Activated CD4-positive, alpha-beta T cell treated with anti-CD3 and anti-CD28 coated beads, Interleukin-2, amount 10 ng/mL, durations not matched to agents 7 days and 5 days (primary cell): ENCODE data around the gene ABHD2. TPM values are rescaled to one million over a fixed set of nuclear protein-coding genes. Genes with fewer than 3 reads are reported as not detected.

Source experiments
- CTCF ChIA-PET: fragments of 350-600 bp; sonication (Branson Sonifier 250); formaldehyde crosslinking; loops from one replicate; lab custom pipeline; 2021; ENCODE audit warnings: antibody characterized with exemption; lab: Charles Lee
- POLR2A ChIA-PET: fragments of 350-600 bp; sonication (Branson Sonifier 250); formaldehyde crosslinking; loops from one replicate; lab custom pipeline; 2021; ENCODE audit warnings: antibody characterized with exemption; lab: Charles Lee
- DNase-seq: peaks from one replicate; pipeline ENCODE4 v3.0.0-alpha.2; 2020
- H3K27ac Mint-ChIP-seq: one replicate; pipeline ENCODE4 v1.8.0; 2021; ENCODE audit warnings: mild to moderate bottlenecking, moderate library complexity, mixed read lengths
- H3K27me3 Mint-ChIP-seq: one replicate; pipeline ENCODE4 v1.8.0; 2021; ENCODE audit warnings: mixed read lengths
- H3K36me3 Mint-ChIP-seq: one replicate; pipeline ENCODE4 v1.8.0; 2021; ENCODE audit warnings: low read depth, mixed read lengths
- H3K4me1 Mint-ChIP-seq: one replicate; pipeline ENCODE4 v1.8.0; 2021; ENCODE audit warnings: mixed read lengths
- H3K4me3 Mint-ChIP-seq: one replicate; pipeline ENCODE4 v1.8.0; 2021; ENCODE audit warnings: mild to moderate bottlenecking, moderate library complexity, mixed read lengths
- H3K9me3 Mint-ChIP-seq: one replicate; pipeline ENCODE4 v1.8.0; 2021; ENCODE audit warnings: mixed read lengths
- total RNA-seq, 2 experiments: library from RNA; stranded (reverse); gene quantifications; one replicate each; pipeline ENCODE4 v1.2.3, GENCODE V29; 2021

Gene ABHD2
- total RNA-seq, 2 experiments from 2014 or later = 79.7 to 89.0 TPM

DNA sequence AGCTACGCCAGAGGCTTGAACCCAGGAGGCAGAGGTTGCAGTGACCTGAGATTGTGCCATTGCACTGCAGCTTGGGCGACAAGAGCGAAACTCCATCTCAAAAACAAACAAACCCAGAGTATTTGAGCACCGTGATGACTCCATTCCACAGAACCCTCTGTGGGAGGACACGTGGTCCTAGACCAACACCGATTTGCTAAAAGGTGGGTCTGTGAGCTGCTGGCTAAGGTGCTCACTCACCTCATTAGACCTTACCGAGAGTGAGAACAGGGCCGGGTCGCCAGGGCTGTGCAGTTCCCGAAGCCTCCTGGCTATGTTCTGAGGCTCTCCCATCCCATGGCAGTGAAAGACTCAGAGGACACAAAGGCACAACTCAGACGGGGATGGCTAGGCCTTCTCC is 17.9 kb downstream of the ABHD2 start:
- no peak overlapping the region for H3K4me3 Mint-ChIP-seq
- H3K9me3 Mint-ChIP-seq = no peaks in the 10 kb centered on the region
- H3K27me3 Mint-ChIP-seq = no peaks in the 10 kb centered on the region
- no peak overlapping the region for H3K27ac Mint-ChIP-seq
- CTCF ChIA-PET = interaction anchor here (0.6 to 1.4 kb wide), 2 partner anchors 9 to 19 kb away, joined by 3 to 4 read pairs; no protein-coding TSS in a partner anchor
- H3K4me1 Mint-ChIP-seq = peaks cover 12% of the 10 kb centered on the region
- H3K36me3 Mint-ChIP-seq = peaks cover 23% of the 10 kb centered on the region
- POLR2A ChIA-PET = no interaction called here
- DNase-seq = no peak

DNA sequence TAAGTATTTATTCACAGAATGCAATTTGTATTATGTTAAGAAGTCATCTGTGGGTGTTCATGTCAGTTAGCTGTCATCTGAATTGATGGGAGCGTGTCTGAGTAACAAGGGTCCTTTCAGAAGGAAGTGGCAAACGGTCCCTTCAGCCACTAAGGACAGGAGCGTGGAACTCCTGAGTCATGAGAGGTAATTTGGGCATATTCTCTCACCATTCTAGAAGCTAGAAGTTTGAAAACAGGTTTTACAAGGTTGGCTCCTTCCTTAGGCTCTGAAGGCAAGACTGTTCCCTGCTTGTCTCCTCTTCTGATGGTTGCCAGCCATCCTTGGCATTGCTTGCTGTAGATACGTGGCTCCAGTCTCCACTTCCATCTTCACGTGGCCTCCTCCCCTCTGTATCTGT is 19.7 kb downstream of the ABHD2 start:
- H3K9me3 Mint-ChIP-seq = no peaks in the 10 kb centered on the region
- H3K36me3 Mint-ChIP-seq = peaks cover 15% of the 10 kb centered on the region
- no peak overlapping the region for H3K27ac Mint-ChIP-seq
- DNase-seq = no peak
- H3K27me3 Mint-ChIP-seq = no peaks in the 10 kb centered on the region
- CTCF ChIA-PET = interaction anchor here (1.3 to 1.6 kb wide), 2 partner anchors 9 to 11 kb away, joined by 3 read pairs; no protein-coding TSS in a partner anchor
- H3K4me3 Mint-ChIP-seq = no peak overlapping the region
- peaks cover 11% of the 10 kb centered on the region for H3K4me1 Mint-ChIP-seq
- POLR2A ChIA-PET = no interaction called here

DNA sequence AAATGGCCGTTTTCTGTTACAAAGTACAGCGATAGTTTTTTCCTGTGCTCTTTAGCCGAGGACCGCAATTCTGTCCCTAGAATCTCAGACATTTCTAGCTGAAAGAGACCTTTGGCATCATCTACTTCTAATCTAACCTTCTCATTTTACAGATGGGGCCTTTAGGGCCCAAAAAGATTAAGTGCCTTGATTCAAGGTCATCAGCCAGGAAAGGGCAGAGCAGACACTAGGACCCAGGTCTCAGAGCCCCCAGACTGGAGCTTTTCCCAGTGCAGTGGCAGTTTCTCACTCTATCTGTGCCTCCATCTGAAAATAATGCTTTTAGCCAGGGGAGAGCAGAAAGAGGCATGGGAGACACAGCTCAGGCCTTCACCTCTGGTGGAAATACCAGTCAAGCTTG is 20.6 kb downstream of the ABHD2 start:
- no peaks in the 10 kb centered on the region for H3K9me3 Mint-ChIP-seq
- CTCF ChIA-PET = interaction anchor here (0.6 kb wide), 1 partner anchor 21 kb away, joined by 3 read pairs; no protein-coding TSS in a partner anchor
- no peak for DNase-seq
- peaks cover 14% of the 10 kb centered on the region for H3K36me3 Mint-ChIP-seq
- H3K27me3 Mint-ChIP-seq = no peaks in the 10 kb centered on the region
- H3K4me3 Mint-ChIP-seq = no peak overlapping the region
- H3K27ac Mint-ChIP-seq = no peak overlapping the region
- H3K4me1 Mint-ChIP-seq = peaks cover 11% of the 10 kb centered on the region
- POLR2A ChIA-PET = no interaction called here

DNA sequence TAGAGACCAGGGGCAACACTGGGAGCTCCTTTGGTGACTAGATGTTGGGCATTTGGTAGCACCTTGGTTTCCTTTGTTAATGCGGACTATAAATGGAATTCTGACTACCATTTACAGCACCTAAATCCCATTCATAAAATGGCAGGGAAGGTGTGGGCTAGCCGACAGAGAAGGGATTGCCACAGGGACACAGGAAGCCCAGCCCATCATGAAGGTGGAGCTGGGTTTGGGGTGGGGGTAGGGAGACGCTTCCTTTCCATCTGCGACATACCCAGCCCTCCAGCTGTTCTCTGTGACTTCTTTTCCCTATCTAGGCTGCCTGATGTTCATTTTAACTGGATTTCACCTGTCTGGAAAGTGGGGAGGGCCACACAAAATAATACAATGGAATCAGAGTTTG is 21.0 kb downstream of the ABHD2 start:
- DNase-seq = no peak
- Mint-ChIP-seq H3K36me3 (peaks cover 11% of the 10 kb centered on the region), H3K4me3 (no peak overlapping the region), H3K9me3 (no peaks in the 10 kb centered on the region), H3K27ac (no peak overlapping the region), H3K4me1 (peaks cover 11% of the 10 kb centered on the region), H3K27me3 (no peaks in the 10 kb centered on the region)
- CTCF ChIA-PET = interaction anchor here (0.6 kb wide), 1 partner anchor 21 kb away, joined by 3 read pairs; no protein-coding TSS in a partner anchor
- POLR2A ChIA-PET = no interaction called here

DNA sequence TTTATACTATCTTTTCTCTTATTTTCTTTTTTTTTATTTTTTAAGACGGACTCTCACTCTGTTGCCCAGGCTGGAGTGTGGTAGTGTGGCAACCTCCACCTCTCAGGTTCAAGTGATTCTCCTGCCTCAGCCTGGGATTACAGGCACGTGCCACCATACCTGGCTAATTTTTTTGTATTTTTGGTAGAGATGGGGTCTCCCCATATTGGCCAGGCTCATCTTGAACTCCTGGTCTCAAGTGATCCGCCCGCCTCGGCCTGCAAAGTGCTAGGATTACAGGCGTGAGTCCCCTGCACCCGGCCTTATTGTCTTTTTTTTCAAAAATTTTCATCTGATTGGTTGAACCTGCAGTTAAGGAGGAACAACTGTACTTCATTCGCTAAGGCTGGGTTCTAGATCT is 21.8 kb downstream of the ABHD2 start:
- DNase-seq = no peak
- H3K27ac Mint-ChIP-seq = no peak overlapping the region
- no peaks in the 10 kb centered on the region for H3K9me3 Mint-ChIP-seq
- no peak overlapping the region for H3K4me3 Mint-ChIP-seq
- H3K27me3 Mint-ChIP-seq = no peaks in the 10 kb centered on the region
- peaks cover 9% of the 10 kb centered on the region for H3K36me3 Mint-ChIP-seq
- ChIA-PET CTCF (no interaction called here), POLR2A (no interaction called here)
- H3K4me1 Mint-ChIP-seq = peaks cover 11% of the 10 kb centered on the region

DNA sequence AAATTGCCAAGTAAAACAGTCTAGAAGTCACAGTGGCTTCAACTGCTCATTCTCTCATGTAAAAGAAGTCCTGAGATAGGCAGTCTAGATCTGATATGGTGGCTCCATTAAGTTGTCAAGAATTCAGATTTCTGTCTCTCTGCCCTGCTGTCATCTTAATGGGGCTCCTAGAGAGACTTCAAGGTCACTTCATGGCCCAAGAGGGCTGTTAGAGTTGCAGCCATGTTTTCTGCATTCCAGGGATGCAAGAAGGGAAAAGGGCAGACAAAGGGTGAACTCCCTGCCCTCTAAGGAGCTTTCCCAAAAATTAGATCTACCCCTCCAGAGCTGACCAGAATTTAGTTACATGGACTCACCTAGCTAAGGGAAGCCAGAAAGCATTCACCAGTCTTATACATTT is 23.1 kb downstream of the ABHD2 start:
- ChIA-PET POLR2A (no interaction called here), CTCF (interaction anchor here (0.7 to 1.4 kb wide), 5 partner anchors 24 to 476 kb away, joined by 3 read pairs; no protein-coding TSS in a partner anchor)
- Mint-ChIP-seq H3K27me3 (no peaks in the 10 kb centered on the region), H3K4me3 (no peak overlapping the region), H3K4me1 (peaks cover 11% of the 10 kb centered on the region), H3K27ac (no peak overlapping the region), H3K36me3 (peaks cover 14% of the 10 kb centered on the region), H3K9me3 (no peaks in the 10 kb centered on the region)
- DNase-seq = no peak

DNA sequence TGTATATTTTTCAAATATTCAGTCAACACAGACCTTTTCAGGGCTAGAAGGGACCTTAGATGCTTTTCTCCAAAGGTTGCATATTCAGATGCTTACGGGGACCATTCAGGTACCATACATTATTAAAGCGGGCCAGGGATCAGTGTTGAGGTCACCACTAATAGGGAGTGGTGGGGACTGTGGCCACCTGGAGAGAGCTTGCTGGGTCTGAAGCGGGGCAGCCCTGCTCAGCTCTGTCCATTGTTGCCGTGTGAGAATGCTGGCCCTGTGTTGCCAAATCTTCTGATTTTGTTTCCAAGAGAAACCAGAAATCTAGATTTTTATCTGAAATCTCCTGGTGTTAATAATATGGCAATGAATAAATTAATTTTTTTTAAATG is 23.7 kb downstream of the ABHD2 start:
- Mint-ChIP-seq H3K36me3 (peaks cover 17% of the 10 kb centered on the region), H3K9me3 (no peaks in the 10 kb centered on the region), H3K27me3 (no peaks in the 10 kb centered on the region), H3K27ac (no peak overlapping the region), H3K4me1 (peaks cover 11% of the 10 kb centered on the region), H3K4me3 (no peak overlapping the region)
- no peak for DNase-seq
- CTCF ChIA-PET = interaction anchor here (0.7 to 1.4 kb wide), 5 partner anchors 14 to 477 kb away, joined by 3 read pairs; no protein-coding TSS in a partner anchor
- POLR2A ChIA-PET = no interaction called here

DNA sequence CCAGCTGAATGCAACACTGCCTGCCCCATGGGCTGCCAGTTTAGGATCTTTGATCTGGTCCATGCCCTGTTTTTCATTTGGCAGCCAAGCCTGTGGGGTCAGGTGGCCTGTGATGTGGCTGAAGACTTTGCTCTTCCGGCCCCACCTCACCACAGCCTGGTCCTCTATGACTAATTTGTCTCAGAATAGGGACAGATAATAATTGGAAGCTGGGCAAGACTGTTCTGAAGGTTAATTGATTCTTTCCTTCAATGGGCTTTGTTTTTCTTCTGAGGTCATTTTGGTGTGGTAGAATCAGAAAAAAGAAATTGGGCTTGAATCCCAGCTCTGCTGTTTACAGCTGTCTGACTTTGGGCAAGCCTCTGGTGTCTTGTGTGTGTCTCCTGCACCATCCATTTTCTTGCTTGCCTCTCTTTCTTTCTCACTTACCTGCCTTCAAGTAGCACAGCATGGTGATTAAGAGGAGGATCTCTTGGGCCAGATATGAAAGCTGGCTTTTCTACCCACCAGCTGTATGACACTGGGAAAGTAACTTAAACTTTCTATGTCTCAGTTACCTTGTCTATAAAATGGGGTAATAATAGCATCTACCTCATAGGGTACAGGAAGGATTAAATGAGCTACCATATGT is 24.2 kb downstream of the ABHD2 start:
- H3K4me3 Mint-ChIP-seq = no peak overlapping the region
- no peak overlapping the region for H3K27ac Mint-ChIP-seq
- DNase-seq = no peak
- peaks cover 11% of the 10 kb centered on the region for H3K4me1 Mint-ChIP-seq
- CTCF ChIA-PET = interaction anchor here (0.9 to 1.4 kb wide), 3 partner anchors 15 to 94 kb away, joined by 3 read pairs; no protein-coding TSS in a partner anchor
- POLR2A ChIA-PET = interaction anchor here (1.3 kb wide), 1 partner anchor 22 kb away, joined by 3 read pairs; no protein-coding TSS in a partner anchor
- H3K36me3 Mint-ChIP-seq = peaks cover 16% of the 10 kb centered on the region
- H3K9me3 Mint-ChIP-seq = no peaks in the 10 kb centered on the region
- H3K27me3 Mint-ChIP-seq = no peaks in the 10 kb centered on the region

DNA sequence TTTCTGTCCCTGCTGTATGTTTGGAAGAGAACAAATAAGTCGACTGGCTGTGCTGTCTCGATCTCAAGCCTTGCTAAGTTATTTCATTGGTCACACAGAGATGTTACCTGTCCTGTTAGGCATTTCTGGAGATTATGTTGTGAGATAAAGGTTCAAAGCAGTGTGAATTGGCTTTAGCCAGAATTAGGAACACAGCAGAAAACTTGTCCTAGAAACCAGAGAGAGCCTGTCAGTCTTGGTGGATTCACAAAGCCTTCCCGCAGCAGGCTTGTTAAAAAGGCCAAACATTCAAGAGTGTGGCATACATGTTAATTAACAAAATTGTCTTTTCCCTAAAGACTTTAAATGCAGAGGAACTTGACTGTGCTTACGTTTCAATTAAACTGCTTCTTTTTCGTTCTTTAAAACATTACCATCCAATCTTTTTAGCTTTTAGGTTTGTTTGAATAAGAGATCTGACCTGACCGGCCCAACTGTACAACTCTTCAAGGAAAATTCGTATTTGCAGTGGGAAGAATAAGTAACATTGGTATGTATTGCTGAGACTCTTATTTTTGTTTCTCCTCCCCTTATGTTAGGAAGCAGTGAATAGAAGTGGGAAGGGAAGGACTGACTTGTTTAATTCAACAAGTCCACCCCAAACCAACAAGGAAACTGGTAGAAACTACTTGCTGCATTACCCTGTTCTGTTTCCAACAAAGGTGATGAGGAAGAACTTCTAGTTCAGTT is 25.2 kb downstream of the ABHD2 start:
- Mint-ChIP-seq H3K27ac (no peak overlapping the region), H3K27me3 (no peaks in the 10 kb centered on the region), H3K9me3 (no peaks in the 10 kb centered on the region), H3K36me3 (peaks cover 20% of the 10 kb centered on the region), H3K4me1 (peaks cover 9% of the 10 kb centered on the region), H3K4me3 (no peak overlapping the region)
- ChIA-PET POLR2A (interaction anchor here (1.3 kb wide), 1 partner anchor 23 kb away, joined by 3 read pairs; no protein-coding TSS in a partner anchor), CTCF (no interaction called here)
- DNase-seq = no peak

DNA sequence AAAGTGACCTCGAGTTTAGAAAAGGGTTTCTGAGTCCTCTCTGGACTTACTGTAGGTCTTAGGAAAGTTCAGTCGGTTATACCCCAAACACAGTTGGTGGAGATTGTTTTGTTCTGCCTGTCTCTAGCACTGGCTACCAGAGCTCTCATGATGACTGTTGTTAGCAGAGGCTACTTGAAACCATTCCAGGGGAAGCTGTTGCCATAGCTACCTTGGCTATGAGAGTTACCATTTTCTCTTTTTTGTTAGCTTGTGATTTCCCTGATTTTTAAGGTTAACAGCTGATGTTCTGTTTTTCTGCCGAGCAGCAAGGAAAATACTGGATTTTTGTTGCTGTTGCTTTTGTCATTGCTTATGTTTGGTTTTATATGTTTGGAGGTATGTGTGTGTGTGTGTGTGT is 26.7 kb downstream of the ABHD2 start:
- no peak overlapping the region for H3K27ac Mint-ChIP-seq
- CTCF ChIA-PET = interaction anchor here (0.7 to 1.5 kb wide), 6 partner anchors 10 to 402 kb away, joined by 3 to 4 read pairs (median 3); partner anchors contain the start of gene ABHD2
- H3K27me3 Mint-ChIP-seq = no peaks in the 10 kb centered on the region
- H3K36me3 Mint-ChIP-seq = peaks cover 24% of the 10 kb centered on the region
- no peaks in the 10 kb centered on the region for H3K9me3 Mint-ChIP-seq
- POLR2A ChIA-PET = no interaction called here
- DNase-seq = no peak
- H3K4me1 Mint-ChIP-seq = peaks cover 6% of the 10 kb centered on the region
- H3K4me3 Mint-ChIP-seq = no peak overlapping the region

DNA sequence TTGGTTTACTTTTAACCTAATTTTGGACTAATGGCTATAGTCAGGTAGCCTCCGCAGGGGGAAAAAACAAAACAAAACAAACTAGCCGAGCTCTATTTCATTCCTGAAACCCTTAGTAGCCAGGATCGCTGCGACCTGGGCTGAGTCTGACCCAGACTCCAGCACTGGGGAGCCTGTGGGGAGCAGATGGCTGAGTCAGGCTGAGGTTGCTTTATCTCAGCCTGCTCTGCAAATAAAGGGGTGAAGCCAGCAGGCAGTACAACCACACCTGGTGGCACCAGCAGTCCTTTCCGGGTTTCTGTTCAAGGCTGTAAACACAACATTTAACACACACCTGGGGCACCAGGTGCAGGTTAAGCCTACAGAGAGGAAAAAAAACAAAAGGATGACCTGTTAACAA is 27.3 kb downstream of the ABHD2 start:
- Mint-ChIP-seq H3K4me1 (peaks cover 6% of the 10 kb centered on the region), H3K36me3 (peaks cover 24% of the 10 kb centered on the region), H3K27me3 (no peaks in the 10 kb centered on the region), H3K9me3 (no peaks in the 10 kb centered on the region), H3K27ac (no peak overlapping the region), H3K4me3 (no peak overlapping the region)
- ChIA-PET CTCF (interaction anchor here (1.1 to 1.5 kb wide), 5 partner anchors 10 to 58 kb away, joined by 3 to 4 read pairs (median 3); partner anchors contain the start of gene ABHD2), POLR2A (no interaction called here)
- DNase-seq = no peak

DNA sequence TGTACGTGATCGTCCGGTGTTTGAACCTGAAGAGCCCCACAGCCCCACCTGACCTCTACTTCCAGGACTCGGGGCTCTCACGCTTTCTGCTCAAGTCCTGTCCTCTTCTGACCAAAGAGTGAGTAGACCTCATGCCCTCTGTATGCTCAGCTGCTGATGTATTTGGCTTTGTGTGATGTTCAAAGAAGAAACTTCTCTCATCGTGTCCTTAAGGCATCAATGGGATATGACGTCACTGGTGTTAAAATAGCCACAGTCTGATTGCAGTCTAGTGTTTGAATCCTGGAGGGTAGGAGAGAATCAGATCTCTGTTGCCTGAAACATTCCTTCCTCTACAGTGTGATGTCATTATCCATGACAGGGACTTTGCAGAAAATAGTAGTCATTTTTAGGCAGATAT is 28.1 kb downstream of the ABHD2 start:
- POLR2A ChIA-PET = no interaction called here
- CTCF ChIA-PET = interaction anchor here (1.0 kb wide), 1 partner anchor 25 kb away, joined by 4 read pairs; no protein-coding TSS in a partner anchor
- H3K36me3 Mint-ChIP-seq = peaks cover 28% of the 10 kb centered on the region
- no peaks in the 10 kb centered on the region for H3K9me3 Mint-ChIP-seq
- H3K4me1 Mint-ChIP-seq = peaks cover 6% of the 10 kb centered on the region
- DNase-seq = no peak
- H3K27ac Mint-ChIP-seq = no peak overlapping the region
- H3K27me3 Mint-ChIP-seq = no peaks in the 10 kb centered on the region
- H3K4me3 Mint-ChIP-seq = no peak overlapping the region

DNA sequence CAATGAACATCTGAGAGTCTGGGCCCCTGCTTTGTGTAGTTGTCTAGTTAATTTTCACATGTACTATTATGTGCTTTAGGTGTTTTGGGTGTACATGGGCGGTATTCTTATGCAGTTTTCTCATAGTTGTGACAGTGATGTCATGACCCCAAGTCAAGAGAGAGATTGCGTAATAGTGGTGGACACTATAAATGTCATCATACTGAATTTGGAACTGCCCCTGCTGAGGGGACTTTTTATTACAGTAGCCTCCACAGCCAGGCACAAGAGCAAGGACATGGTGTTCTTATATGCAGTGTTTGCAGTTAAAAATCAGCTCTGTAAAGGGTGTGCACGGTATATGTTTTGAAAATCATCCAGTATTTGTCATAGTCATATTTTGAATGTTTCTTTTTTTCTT is 29.5 kb downstream of the ABHD2 start:
- Mint-ChIP-seq H3K4me3 (no peak overlapping the region), H3K36me3 (peaks cover 31% of the 10 kb centered on the region), H3K27me3 (no peaks in the 10 kb centered on the region), H3K9me3 (no peaks in the 10 kb centered on the region), H3K4me1 (no peaks in the 10 kb centered on the region), H3K27ac (no peak overlapping the region)
- CTCF ChIA-PET = interaction anchor here (0.9 to 2.8 kb wide), 4 partner anchors 11 to 38 kb away, joined by 3 to 17 read pairs (median 4); no protein-coding TSS in a partner anchor
- POLR2A ChIA-PET = no interaction called here
- no peak for DNase-seq
